ENCODE data around the gene PPHLN1.

Gene PPHLN1

GRCh38 chr12:42482748-42483520 lies 157.0 kb downstream of the PPHLN1 start:
- peak; percentile 58 for DNase-seq (ENCODE audit: low read depth)

GRCh38 chr12:42483521-42483790 lies 157.5 kb downstream of the PPHLN1 start:
- DNase-seq (ENCODE audit: low read depth) = no peak

GRCh38 chr12:42484996-42485395 lies 159.0 kb downstream of the PPHLN1 start:
- DNase-seq (ENCODE audit: low read depth) = no peak

GRCh38 chr12:42485823-42486222 lies 159.9 kb downstream of the PPHLN1 start:
- DNase-seq (ENCODE audit: low read depth) = no peak

GRCh38 chr12:42486407-42486806 lies 160.4 kb downstream of the PPHLN1 start:
- DNase-seq (ENCODE audit: low read depth) = no peak

- DNase-seq (ENCODE audit: low read depth) = no peak
These were observed 164.4 kb downstream of the PPHLN1 start for GRCh38 chr12:42490261-42490842.

Measured in EH (cell line).